IPS-11a (cell line): ENCODE results near the gene TMEM45B.

ENCODE experiments used
- H3K4me3 ChIP-seq: one replicate; pipeline ENCODE4 v1.5.1; 2013; ENCODE audit warnings: low read depth, low read length, control low read depth

The TMEM45B gene

DNA sequence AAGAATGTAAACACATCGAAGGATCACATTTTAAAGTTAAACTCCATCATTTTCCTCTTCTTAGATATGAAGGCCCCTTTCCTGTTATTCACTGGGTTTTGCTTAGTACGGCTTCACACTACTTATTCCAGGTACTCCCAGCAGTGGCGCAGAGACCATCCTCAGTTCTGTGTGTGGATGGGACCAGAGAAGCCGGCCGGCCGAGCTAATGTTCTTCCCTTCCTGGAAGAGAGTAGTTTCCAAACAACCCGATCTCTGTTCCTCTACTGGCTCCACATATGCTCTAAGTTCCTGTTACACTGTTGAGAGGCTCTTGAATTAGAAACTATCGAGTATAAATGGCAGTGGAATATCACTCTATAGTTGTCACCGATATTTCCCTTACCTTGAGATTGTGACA lies 80.4 kb downstream of the TMEM45B start:
- peak overlapping the region; percentile 38 for H3K4me3 ChIP-seq

DNA sequence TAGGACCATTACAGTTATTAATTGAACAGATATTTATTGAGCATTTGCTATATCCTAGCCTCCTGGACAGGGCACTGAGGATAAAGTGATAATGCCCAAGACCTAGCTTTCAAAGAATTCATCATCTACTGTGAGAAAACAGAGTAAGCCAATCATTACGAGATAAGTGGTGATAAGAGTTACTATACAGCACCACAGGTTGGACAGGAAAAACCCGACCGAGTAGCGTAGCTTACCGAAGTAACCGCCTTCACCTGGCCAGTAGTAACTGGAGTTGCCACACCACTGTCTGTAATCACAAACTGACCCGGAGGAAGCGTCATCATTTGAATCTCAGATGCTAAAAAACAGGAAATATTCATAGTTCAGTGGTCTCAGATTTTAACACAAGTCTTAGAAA lies 89.8 kb downstream of the TMEM45B start:
- H3K4me3 ChIP-seq, result no peak overlapping the region
